Muscle of back (tissue), 11 donors: ENCODE results near the gene POLR2F. TPM values are rescaled to one million over a fixed set of nuclear protein-coding genes. Genes with fewer than 3 reads are reported as not detected.
"Not testable (repeated sequence)": the region's sequence is repeated elsewhere in the genome, so short reads cannot be mapped to it uniquely, and the experiment has no call there.

Experiments
- DNase-seq, 3 donors: peaks; one replicate each; pipeline versions ENCODE4 v3.0.0 to v3.0.0-alpha.2; 2013
- polyA plus RNA-seq, 10 donors: library from polyadenylated mRNA; unstranded; fragments of 120-200 nt; gene quantifications; one replicate each; pipeline ENCODE4 v1.2.1, GENCODE V29; 2013; ENCODE audit not compliant: insufficient read length in 10 of 10

Gene POLR2F
- polyA plus RNA-seq, 10 donors, result 31.9 to 57.3 (median 42.4) TPM

DNA sequence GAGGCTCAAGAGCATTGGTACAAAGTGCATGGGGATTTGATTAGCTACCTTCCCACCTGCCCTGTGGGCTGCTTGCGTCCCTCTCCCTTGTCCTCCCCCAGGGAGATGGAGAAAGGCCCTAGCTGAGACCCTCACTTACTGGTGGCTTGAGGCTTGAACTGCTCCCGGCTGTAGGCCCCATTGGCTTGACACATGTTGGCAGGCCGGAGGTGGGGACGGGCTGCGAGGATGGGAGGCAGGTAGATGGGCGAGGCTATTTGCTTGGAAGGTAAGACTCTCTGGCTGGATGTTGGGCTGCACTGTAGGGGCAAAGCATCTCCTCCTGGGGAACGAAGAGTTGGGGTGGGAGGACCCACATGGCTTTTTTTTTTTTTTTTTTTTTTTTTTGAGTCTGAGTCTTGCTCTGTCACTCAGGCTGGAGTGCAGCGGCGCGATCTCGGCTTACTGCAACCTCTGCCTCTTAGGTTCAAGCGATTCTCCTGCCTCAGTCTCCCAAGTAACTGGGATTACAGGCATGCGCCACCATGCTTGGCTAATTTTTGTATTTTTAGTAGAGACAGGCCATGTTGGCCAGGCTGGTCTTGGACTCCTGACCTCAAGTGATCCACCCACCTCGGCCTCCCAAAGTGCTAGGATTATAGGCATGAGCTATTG is 6.2 kb upstream of the POLR2F start:
- DNase-seq, result not testable (repeated sequence)

DNA sequence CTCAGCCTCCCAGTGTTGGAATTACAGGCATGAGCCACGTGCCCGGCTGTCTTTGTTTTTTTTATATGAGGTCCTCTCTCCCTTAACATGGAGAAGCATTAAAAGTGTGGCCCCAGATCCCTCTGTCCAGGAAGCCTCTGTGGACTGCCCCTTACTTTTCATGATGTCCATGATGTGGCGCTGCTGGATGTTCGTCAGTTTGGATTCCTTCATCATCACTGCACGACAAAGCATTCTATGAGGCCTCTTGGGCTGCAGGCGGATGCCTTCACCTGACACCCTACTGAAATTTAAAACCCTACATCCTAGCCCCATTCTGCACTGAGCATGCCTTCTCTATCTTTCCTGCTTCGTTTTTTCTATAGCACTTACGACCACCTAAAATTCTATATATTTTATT is 2.2 kb upstream of the POLR2F start:
- no peak for DNase-seq

DNA sequence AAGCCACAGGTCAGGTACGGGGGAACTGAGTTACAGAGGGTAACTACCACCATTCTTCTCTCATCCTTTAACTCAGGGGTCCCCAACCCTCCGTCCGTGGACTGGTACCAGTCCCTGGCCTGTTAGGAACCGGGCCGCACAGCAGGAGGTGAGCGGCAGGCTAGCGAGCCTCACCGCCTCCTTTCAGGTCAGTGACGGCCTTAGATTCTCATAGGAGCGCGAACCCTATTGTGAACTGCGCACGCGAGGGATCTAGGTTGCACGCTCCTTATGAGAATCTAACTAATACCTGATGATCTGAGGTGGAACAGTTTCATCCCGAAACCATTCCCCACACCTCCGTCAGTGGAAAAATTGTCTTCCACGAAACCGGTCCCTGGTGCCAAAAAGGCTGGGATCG is 870 bp upstream of the POLR2F start:
- not testable (repeated sequence) for DNase-seq

DNA sequence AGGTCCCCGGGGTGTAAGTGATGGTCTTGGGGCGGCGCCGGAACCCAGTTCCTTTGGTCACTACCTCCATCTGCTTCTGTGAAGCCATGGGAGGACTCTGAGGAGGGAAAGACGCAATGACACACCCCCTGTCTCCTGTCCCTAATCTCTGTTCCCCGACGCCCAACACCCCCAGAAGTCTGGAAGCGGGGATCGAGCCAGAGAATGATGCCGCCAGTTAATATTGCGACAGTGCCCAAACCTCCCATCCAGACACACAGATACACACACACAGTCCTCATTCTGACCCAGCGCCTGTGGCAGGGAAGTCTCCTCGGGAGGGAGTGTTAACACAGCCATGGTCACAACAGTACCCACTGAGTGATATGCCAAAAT is 450 bp upstream of the POLR2F start:
- peak in 1 of 3 donors; percentile 25 for DNase-seq

DNA sequence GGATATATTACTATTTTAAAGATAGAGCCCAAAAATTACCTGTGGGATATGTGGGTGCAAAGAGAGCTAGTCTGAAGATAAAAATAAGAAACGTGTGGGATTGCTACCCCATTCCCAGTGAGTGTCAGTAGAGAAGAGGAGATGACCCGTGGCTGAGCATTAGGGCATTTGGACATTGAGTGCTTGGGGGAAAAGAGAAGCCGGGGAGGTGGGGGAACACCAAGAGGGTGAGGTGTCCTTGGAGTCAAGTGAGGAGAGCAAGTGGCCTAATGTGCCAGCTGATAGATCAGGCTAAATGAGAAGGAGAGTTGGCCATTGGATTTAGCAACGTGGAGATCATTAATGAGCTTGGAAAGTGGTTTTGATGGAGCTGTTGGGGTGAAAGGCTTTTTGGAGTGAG is 1.2 kb downstream of the POLR2F start:
- no peak for DNase-seq

DNA sequence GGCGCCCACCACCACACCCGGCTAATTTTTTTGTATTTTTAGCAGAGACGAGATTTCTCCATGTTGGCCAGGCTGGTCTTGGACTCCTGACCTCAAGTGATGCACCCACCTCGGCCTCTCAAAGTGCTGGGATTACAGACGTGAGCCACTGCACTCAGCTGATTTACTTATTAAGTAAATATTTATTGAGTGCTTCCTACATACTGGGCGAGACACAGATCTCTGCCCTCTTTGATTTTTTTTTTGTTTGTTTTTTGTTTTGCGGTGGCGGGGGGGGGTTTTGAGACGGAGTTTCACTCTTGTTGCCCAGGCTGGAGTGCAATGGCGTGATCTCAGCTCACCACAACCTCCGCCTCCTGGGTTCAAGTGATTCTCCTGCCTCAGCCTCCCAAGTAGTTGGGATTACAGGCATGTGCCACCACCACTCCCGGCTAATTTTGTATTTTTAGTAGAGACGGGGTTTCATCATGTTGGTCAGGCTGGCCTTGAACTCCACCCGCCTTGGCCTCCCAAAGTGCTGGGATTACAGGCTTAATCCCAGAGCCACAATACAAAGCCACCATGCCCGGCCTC is 2.4 kb downstream of the POLR2F start:
- DNase-seq, result not testable (repeated sequence)

DNA sequence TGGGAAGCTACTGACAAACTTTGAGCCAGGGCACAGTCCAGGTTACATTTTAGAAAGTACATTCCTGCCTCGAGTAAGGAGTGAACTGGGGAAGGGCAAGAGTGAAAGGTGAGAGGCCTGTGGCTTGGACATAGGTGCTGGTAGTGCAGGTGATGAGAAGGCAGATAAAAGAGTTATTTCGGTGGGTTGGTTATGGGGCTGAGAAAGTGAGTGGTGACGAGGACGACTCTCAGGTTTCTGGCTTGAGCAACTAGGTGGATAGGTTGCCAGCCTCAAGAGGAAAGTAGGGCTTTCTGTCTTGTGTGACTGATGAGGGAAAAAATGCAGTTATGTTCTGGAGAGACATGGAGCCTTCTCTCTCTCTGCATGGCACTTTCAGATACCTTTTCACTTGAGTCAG is 3.7 kb downstream of the POLR2F start:
- no peak for DNase-seq

DNA sequence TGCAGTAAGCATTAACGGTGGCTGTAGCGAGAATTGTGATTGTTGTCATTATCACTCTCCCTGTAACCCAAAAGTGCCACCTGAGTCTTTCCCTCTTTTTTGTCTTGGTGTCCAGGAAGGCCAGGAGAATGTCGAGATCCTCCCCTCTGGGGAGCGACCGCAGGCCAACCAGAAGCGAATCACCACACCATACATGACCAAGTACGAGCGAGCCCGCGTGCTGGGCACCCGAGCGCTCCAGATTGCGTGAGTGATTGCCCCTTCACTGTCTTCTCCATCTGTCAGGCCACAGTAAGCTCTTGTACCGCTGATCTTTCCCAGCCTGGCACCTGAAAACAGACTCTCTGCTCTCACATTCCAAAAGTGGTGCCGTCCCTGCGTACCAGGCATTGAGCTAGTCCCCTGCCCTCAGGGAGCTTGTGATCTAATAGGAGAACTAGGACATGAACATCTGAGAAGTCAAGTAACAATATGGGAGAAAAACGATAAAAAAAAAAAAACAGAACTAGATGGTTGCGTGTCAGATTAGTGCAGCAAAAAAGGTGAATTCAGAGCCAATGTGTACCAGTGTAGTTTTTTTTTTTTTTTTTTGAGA is 5.8 kb downstream of the POLR2F start:
- no peak for DNase-seq

DNA sequence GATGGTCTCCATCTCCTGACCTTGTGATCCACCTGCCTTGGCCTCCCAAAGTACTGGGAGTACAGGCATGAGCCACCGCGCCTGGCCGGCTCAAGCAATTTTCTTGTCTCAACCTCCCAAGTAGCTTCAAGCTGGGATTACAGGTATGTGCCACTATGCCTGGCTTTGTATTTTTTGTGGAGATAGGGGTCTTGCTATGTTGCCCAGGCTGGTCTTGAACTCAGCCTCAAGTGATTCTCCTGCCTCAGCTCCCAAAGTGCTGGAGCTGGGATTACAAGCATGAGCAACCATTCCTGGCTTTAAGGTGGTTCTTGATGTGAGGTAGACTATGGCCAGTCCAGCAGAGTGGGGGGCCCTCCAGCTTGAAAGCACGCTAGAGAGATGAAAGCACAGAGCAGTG is 7.6 kb downstream of the POLR2F start:
- no peak for DNase-seq

DNA sequence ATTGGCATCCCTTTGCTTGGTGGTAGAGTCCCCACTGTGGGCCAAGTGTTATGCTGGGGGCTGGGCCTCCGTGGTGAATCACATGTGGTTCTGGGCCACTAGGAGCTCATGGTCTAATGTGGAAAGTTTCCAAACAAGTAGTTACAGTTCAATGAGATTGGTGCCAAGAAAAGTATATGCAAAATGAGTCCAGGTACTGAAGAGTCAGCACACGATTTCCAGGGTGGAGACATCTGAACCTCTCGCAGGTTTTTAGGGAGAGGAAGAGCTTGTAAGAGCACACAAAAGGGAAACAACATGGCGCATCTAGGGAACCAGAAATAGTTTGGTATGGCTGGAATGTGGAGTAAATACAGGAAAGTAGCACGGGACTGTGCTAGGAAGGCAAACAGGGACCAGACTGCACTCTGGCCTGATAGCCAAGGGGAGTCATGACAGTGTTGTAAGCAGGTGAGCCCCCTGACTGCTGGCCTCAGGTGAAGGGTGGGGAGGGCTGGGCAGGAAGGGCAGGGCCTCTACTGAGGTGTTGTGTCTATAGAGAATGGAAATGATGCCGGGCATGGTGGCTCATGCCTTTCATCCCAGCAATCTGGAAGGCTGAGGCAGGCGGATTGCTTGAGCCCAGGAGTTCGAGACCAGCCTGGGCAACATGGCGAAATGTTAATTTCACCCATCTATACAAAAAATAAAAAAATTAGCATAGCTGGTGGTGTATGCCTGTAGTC is 12.6 kb downstream of the POLR2F start:
- DNase-seq, result no peak

DNA sequence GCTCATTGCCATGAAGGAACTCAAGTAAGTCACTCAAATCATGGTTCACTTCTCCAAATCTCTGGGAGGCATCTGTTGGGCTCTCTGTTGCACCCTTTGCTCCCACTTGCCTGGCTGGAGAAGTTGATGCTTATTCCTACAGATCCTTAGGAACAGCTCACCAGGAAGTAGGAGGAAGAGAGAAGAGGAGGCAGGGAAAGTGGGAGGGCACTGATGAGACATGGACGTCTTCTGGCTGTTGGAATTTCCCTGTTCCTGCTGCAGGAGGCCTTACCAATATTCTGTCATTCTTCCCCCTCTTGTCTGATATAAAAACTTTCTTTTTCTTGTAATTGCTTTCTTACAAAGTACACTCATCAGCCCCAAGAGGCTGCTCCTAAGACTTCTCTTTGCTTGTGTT is 13.6 kb downstream of the POLR2F start:
- no peak for DNase-seq

DNA sequence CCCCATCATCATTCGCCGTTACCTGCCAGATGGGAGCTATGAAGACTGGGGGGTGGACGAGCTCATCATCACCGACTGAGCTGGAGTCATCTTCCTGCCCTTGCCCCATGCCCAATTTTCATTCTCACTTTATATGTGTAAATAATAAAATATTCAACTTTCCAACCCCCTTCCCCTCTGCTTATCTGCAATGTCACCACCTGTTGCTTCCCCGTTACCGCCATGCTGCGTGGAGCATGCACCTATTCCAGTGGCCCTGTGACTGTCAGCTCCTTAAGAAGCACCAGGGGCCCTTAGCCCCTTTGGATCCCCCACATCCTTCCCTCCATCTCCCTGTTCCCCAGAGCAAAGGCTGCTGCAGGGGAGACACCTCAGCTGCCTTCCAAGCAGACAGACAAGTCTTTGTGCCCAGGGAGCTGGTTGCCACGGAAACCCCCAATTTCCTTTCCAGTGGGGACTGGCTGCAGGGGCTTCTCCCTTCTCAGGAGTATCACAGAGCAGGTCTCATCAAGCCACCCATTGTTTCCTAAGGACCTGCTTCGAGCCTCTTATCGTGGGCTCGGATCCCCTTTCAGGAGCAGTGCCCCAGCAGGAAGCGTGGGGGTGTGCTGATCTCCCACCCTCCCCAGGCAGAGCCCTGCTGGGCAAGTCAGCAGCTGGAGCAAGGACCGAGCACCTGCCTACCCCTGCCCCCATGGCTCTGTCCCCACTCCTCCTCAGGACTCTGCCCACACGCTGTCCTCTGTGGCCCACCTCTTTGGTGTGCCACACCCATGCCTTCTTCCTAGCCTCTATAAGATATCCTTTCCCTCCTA is 14.3 kb downstream of the POLR2F start:
- no peak for DNase-seq

DNA sequence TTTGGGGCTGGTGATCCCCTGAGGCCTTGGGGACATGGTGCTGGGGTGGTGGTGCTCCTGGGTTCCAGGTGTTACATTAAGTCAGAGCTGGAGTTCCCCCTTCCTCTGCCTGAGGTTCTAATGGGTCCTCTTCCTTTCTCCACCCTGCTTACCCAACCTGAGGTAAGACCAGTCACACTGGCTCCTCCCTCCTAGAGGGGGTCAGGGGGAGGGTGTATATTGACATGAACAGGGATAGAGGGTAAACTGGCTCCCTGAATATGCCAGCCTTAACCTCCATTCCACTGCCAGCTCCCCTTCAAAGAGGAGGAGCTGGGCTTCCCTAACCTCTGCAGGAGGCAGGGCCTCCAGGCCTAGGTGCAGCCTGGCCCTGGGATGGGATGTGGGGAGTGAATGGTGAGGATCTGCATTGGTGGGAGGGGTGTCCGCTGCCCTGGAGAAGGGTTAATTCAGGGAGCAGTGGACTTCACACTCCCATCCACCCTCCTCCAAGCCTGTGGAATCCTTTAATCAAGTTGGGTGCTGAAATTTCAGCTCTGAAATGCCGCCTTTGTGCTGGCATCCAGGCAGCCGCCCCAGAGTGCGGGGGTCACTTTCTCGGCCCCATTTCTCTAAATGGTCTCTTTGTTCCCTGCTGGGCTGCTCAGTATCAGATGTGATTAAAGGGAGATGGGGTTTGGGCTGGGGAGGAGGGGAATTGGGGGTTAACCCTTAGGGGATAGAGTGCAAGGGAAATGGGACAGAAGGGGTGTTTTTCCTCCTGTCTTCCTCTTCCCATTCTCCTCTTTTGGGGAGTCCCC is 15.2 kb downstream of the POLR2F start:
- DNase-seq, result no peak

DNA sequence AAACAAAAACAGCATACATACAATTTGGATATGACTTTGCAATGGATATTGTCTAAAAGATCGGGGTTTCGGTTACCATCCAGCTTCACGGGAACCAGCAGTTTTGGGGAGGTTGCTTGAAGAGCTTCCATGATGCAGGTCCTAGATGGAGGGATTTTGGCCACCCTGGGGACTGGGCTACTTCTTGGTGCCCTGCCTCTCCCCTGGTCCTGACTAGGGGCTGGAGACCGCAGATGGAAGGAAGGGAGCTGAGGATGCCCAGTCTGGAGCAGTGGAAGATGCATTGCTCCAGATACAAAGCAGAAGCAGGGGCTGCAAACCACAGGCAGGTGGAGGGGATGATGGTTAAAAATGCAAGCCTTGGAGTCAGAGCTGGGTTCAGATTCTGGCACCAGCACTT is 17.4 kb downstream of the POLR2F start:
- DNase-seq, result no peak

DNA sequence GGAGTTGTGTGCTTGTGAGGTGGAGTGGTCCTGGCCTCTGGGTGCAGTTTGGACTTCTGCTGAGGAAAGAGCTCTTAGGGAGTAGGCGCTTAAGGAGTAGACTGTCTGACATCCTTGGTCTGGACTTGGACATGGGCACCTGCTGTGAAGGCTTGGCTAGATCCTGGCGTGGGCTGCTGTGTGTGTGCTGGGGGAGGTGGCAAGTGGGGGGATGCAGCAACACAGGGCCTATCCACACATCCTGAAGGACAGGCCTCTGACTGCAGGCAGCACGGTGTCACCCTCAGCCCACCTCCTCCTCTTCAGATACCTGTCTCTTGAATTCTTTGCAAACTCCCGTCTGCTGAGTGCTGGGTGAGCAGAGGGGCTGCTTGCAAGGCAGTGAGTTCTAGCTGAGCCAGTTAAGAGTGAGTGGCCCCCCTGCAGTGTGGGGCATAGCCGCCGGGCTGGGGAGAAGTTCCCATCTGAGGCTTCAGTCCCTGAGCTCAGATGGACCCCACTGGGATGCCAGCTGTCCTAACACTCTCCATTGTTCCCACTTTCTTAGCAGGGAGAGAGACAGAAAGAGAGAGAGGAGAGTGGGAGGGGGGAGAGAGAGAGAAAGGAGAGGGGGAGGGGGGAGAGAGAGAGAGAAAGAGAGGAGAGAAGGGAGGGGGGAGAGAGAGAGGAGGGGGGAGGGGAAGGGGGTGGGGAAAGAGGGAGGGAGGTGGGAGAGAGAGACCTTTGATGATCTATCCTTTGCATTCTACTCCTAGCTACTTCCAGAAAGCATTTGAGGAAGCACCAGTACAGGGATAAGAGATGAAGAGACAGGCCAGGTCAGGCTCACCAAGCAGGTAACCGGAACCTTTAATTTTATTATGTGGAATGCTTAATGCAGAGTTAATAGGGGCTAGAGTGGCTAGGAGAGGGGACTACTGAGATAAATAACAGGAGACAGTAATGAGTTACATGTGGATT is 18.3 kb downstream of the POLR2F start:
- DNase-seq, result no peak

DNA sequence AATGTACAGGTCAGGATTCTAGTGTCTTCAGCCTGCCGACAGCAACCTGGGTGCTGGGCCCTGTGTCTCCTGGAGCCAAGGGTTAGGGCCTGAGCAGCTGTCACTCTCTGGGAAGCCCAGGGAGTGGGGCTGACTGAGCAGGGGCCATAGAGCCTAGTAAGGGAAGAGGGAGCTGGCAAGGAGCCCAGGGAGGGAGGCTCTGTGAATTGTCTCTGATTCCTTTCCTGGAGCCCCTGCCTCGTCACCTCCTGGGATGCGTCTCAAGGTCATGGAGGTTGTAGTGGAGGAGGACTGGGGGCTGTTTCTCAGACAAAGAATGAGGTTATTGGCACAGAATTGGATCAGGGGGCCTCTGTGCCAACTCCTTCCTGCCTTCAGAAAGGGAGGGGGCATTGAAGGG is 19.0 kb downstream of the POLR2F start:
- DNase-seq, result peak in 2 of 3 donors; percentile 27 to 57

DNA sequence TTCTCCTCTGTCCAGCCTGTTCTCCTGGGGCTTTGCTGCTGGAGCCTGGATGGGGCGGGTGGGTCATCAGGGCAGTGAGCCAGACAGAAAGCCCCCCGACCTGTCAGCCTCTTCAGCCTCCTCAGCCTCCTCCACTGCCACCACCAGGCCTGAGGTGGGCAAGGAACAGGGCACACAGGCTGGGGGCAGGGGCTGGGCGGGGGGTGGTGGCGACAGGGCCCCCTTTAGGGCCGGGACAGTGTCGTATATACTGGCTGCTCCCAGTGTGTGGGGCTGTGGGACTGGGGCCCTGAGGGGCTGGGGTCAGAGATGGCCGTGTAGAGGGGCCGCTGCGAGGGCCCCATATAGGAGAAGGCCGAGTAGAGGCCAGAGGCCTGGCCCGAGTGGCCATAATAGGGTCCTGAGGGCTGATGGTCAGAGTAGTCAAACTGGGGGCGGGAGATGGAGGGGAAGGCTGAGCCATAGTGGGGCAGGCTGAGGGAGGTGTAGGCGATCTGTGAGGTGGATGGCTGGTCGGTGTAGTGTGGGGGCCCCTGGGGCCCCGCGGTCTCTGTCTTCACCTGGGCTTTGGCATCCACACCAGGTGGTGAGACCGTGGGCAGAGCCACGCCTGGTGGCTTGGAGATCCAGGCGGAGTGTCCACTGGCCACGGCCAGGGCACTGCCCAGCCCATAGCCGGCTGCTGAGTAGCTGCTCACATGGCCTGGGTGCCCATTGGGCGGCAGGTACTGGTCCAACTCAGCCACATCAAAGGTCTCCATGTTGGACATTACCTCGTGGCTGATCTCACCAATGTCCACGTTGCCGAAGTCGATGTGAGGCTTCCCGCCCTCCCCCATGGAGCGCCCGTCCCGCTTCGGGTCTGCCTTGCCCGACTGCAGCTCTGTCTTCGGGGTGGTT is 20.0 kb downstream of the POLR2F start:
- no peak for DNase-seq

DNA sequence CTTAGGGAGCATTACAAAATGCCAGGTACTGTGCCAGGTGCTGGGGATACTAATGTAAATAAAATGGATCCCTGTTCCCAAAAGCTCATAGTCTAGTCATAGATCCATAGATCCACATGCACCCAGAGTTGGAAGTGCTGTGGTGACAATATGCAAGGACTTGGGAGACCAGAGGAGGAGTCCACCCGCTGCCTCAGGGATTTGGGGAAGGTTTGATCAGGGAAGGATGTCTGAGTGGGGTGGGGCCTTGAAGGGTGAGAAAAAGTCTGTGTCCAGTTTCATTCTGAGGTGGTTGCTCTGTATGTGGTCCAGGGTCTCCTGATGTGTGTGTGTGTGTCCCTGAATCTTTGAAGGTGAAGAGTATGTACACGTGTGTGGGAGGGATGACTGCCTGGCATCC is 21.7 kb downstream of the POLR2F start:
- no peak for DNase-seq

DNA sequence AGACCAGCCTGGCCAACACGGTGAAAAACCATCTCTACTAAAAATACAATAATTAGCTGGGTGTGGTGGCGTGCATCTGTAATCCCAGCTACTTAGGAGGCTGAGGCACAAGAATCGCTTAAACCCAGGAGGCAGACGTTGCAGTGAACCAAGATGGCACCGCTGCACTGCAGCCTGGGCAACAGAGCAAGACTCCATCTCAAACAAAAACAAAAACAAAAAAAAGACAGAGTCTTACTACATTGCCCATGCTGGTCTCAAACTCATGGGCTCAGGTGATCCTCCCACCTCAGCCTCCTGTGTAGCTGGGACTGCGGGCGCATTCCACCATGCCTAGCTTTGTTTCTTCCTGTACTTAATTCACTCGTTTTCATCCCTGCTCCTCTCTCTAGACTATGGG is 22.5 kb downstream of the POLR2F start:
- DNase-seq, result not testable (repeated sequence)
